ENCODE data around the gene PWWP2B. TPM values are rescaled to one million over a fixed set of nuclear protein-coding genes. Genes with fewer than 3 reads are reported as not detected.

The PWWP2B gene
- total RNA-seq, 1 experiment from 2014 or later: 19.3 TPM

DNA sequence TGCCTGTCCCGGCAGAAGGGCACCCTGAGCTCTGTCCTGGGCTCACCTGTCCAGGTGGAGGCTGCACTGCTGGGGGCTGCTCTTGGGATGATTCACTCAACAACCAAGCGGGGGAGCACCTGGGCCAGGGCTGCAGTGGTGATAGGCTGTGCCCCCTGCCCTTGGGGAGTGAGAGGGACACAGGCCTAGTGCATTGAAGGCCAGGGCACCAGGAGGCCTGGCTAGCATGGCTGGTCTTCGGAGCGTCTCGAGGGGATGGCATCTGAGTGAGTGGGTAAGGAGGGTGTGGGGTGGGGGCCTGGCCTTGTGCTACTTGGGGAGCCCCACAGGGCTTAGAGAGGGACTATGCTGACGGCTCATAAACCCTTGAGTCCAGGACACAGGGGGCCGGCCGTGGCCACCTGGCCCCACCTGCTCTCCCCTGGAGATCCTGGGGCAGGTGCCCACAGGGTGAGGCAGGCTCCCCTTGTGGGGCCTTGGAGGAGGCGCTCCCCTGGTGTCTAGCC is 3.1 kb downstream of the PWWP2B start:
- BruUV-seq (replicated peaks): no TSS peak
- ChIA-PET POLR2A (no interaction called here), CTCF (no interaction called here)
- H3K4me1 Mint-ChIP-seq (ENCODE audit: low read depth, unreplicated experiment): no peaks in the 10 kb centered on the region
- peak overlapping the region; percentile 25 for H3K27ac Mint-ChIP-seq (ENCODE audit: unreplicated experiment)
- intact Hi-C loops (cut with micrococcal nuclease; ENCODE audit: unreplicated experiment): no loop called here
- no peak overlapping the region for H3K4me3 ChIP-seq (ENCODE audit: low read depth, low read length)
- H3K36me3 Mint-ChIP-seq (ENCODE audit: insufficient read depth, unreplicated experiment): peaks cover 6% of the 10 kb centered on the region
- H3K9me3 Mint-ChIP-seq (ENCODE audit: unreplicated experiment): no peaks in the 10 kb centered on the region
- H3K9me3 ChIP-seq: no peaks in the 10 kb centered on the region
- TF ChIP-seq CTCF (IDR thresholded peaks at IDR 0.05; ENCODE audit: insufficient read depth in 1 of 2, low read depth in 1 of 2, low read length in 1 of 2, severe bottlenecking in 1 of 2, unreplicated experiment in 1 of 2): no peak
- peaks cover 5% of the 10 kb centered on the region for H3K36me3 ChIP-seq (ENCODE audit: control insufficient read depth, insufficient read depth, low read length)
- DNase-seq: no peak
- no peaks in the 10 kb centered on the region for H3K27me3 Mint-ChIP-seq (ENCODE audit: insufficient read depth, unreplicated experiment)
- no peak overlapping the region for H3K4me3 Mint-ChIP-seq (ENCODE audit: unreplicated experiment)
- H3K4me1 ChIP-seq: peaks cover 24% of the 10 kb centered on the region
- no peaks in the 10 kb centered on the region for H3K27me3 ChIP-seq (replicated peaks; ENCODE audit: control insufficient read depth, insufficient read depth, low read length)

DNA sequence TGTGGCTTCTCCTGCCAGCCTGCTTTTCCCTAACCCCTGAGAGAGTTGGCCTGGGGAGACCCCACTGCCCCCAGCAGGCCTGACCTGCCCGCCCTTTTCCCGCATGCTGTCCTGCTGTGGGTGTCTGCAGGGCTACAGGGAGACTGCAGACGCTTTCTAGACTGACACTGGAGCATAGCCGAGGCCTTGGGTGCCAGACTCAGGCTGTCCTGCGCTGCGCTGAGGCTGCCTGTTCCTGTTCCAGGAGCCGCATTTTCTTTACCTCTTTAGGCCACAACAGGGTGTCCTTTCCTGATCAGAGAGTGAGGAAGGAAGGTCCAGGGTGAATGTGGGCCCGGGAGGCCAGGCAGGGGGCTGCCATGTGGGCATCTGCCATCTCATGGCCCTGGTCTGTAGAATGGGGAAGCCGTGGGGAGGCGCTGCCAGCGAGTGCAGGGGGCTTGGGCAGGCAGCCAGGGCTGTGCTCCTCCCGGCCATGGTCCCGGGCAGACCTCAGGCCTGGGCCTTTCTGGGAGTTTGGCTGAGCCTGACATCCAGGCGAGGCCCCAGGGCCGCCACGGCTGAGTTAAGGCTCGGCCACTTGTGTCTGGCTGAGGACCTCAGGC is 3.6 kb downstream of the PWWP2B start:
- H3K27ac Mint-ChIP-seq (ENCODE audit: unreplicated experiment): no peak overlapping the region
- intact Hi-C loops (cut with micrococcal nuclease; ENCODE audit: unreplicated experiment): no loop called here
- no peaks in the 10 kb centered on the region for H3K4me1 Mint-ChIP-seq (ENCODE audit: low read depth, unreplicated experiment)
- DNase-seq: no peak
- Histone ChIP-seq H3K4me1 (peaks cover 20% of the 10 kb centered on the region), H3K4me3 (ENCODE audit: low read depth, low read length) (no peak overlapping the region), H3K27me3 (replicated peaks; ENCODE audit: control insufficient read depth, insufficient read depth, low read length) (no peaks in the 10 kb centered on the region), H3K9me3 (no peaks in the 10 kb centered on the region), H3K36me3 (ENCODE audit: control insufficient read depth, insufficient read depth, low read length) (peaks cover 5% of the 10 kb centered on the region)
- no peaks in the 10 kb centered on the region for H3K9me3 Mint-ChIP-seq (ENCODE audit: unreplicated experiment)
- peaks cover 12% of the 10 kb centered on the region for H3K36me3 Mint-ChIP-seq (ENCODE audit: insufficient read depth, unreplicated experiment)
- no TSS peak for BruUV-seq (replicated peaks)
- ChIA-PET POLR2A (no interaction called here), CTCF (no interaction called here)
- H3K27me3 Mint-ChIP-seq (ENCODE audit: insufficient read depth, unreplicated experiment): no peaks in the 10 kb centered on the region
- TF ChIP-seq CTCF (IDR thresholded peaks at IDR 0.05; ENCODE audit: insufficient read depth in 1 of 2, low read depth in 1 of 2, low read length in 1 of 2, severe bottlenecking in 1 of 2, unreplicated experiment in 1 of 2): no peak
- no peak overlapping the region for H3K4me3 Mint-ChIP-seq (ENCODE audit: unreplicated experiment)

GRCh38 chr10:132401401-132402118 is 4.6 kb downstream of the PWWP2B start:
- no peaks in the 10 kb centered on the region for H3K4me1 Mint-ChIP-seq (ENCODE audit: low read depth, unreplicated experiment)
- Histone ChIP-seq H3K9me3 (no peaks in the 10 kb centered on the region), H3K4me1 (peaks cover 15% of the 10 kb centered on the region), H3K27me3 (replicated peaks; ENCODE audit: control insufficient read depth, insufficient read depth, low read length) (no peaks in the 10 kb centered on the region), H3K36me3 (ENCODE audit: control insufficient read depth, insufficient read depth, low read length) (peaks cover 7% of the 10 kb centered on the region), H3K4me3 (ENCODE audit: low read depth, low read length) (no peak overlapping the region)
- H3K27ac Mint-ChIP-seq (ENCODE audit: unreplicated experiment): no peak overlapping the region
- no peaks in the 10 kb centered on the region for H3K27me3 Mint-ChIP-seq (ENCODE audit: insufficient read depth, unreplicated experiment)
- ChIA-PET CTCF (interaction anchor here (0.6 kb wide), 1 partner anchor 45 kb away, joined by 6 read pairs; no protein-coding TSS in a partner anchor), POLR2A (no interaction called here)
- intact Hi-C loops (cut with micrococcal nuclease; ENCODE audit: unreplicated experiment): no loop called here
- no peak overlapping the region for H3K4me3 Mint-ChIP-seq (ENCODE audit: unreplicated experiment)
- BruUV-seq (replicated peaks): no TSS peak
- DNase-seq: no peak
- peaks cover 20% of the 10 kb centered on the region for H3K36me3 Mint-ChIP-seq (ENCODE audit: insufficient read depth, unreplicated experiment)
- TF ChIP-seq CTCF (IDR thresholded peaks at IDR 0.05; ENCODE audit: insufficient read depth in 1 of 2, low read depth in 1 of 2, low read length in 1 of 2, severe bottlenecking in 1 of 2, unreplicated experiment in 1 of 2): no peak
- H3K9me3 Mint-ChIP-seq (ENCODE audit: unreplicated experiment): no peaks in the 10 kb centered on the region
